HCT116 (cell line): Measurements from ENCODE around the gene SMARCA2. TPM values are rescaled to one million over a fixed set of nuclear protein-coding genes. Genes with fewer than 3 reads are reported as not detected.
A peak's percentile ranks its signal among the peaks of the same experiment; 100 is the strongest.

Source experiments
- ATAC-seq: fragments of 200-7000 bp; cut with Tn5 transposase; 2 replicates; pipeline ENCODE4 v1.9.1; 2020; ENCODE audit warnings: mild to moderate bottlenecking, moderate library complexity
- BruUV-seq: library from RNA; stranded (reverse); fragments of 400-500 nt; replicated peaks from 2 replicates; lab custom pipeline; 2021; lab: Mats Ljungman, UMichigan
- CTCF ChIA-PET: fragments of 300-600 bp; sonication (Branson Sonifier 250); formaldehyde crosslinking; loops from one replicate; lab custom pipeline; 2021; ENCODE audit warnings: antibody characterized with exemption; lab: Charles Lee
- POLR2A ChIA-PET: fragments of 300-600, 350-600 bp; sonication (Branson Sonifier 250); formaldehyde crosslinking; loops from one replicate; lab custom pipeline; 2021; ENCODE audit warnings: antibody characterized with exemption; lab: Charles Lee
- RAD21 ChIA-PET, 2 experiments: fragments of 300-600 bp; sonication (Branson Sonifier 250); formaldehyde crosslinking; loops; one replicate each; lab custom pipeline; 2023; ENCODE audit warnings: low total read pairs in 2 of 2; ENCODE audit not compliant: uncharacterized antibody in 2 of 2, unreplicated experiment in 2 of 2, low non-redundant PET in 1 of 2; lab: Charles Lee
- DNase-seq: peaks from one replicate; pipeline ENCODE4 v3.0.0-alpha.2; 2010; ENCODE audit warnings: low read depth, low spot score
- H2AFZ ChIP-seq: fragments of 200-600 bp; shearing (Covaris generic), sonication (generic); 2 replicates; pipeline ENCODE4 v1.6.1; 2017; ENCODE audit warnings: low read depth, mixed run types, mixed read lengths, antibody characterized with exemption, low read length; ENCODE audit not compliant: poor library complexity, severe bottlenecking
- H3K27ac ChIP-seq: 2 replicates; pipeline ENCODE4 v1.5.1; 2012; ENCODE audit warnings: low read depth, low read length
- H3K27me3 ChIP-seq: fragments of 200-600 bp; sonication (generic); 2 replicates; pipeline ENCODE4 v1.6.1; 2016; ENCODE audit warnings: mixed run types, low read length, mixed read lengths; ENCODE audit not compliant: insufficient read depth
- H3K36me3 ChIP-seq, 2 experiments: fragments of 200-500 bp in 1 of 2; fragments of 200-600 bp in 1 of 2; sonication (Bioruptor generic) in 1 of 2; sonication (generic) in 1 of 2; 2 replicates each; pipeline versions ENCODE4 v1.5.1 to v1.6.1; 2014 to 2016; ENCODE audit warnings: low read length in 2 of 2, inconsistent platforms in 1 of 2, mixed read lengths in 1 of 2, mixed run types in 1 of 2; ENCODE audit not compliant: insufficient read depth in 2 of 2, control insufficient read depth in 1 of 2
- H3K4me1 ChIP-seq, 2 experiments: fragments of 200-600 bp in 1 of 2; sonication (generic) in 1 of 2; 2 replicates each; pipeline versions ENCODE4 v1.5.1 to v1.6.1; 2012 to 2017; ENCODE audit warnings: low read length in 2 of 2, inconsistent platforms in 1 of 2, mild to moderate bottlenecking in 1 of 2, mixed read lengths in 1 of 2, mixed run types in 1 of 2, moderate library complexity in 1 of 2; ENCODE audit not compliant: insufficient read depth in 2 of 2, control insufficient read depth in 1 of 2
- H3K4me2 ChIP-seq: fragments of 200-600 bp; sonication (generic); 2 replicates; pipeline ENCODE4 v1.6.1; 2017; ENCODE audit warnings: mixed run types, low read length, mixed read lengths
- H3K4me3 ChIP-seq, 2 experiments: fragments of 200-600 bp in 1 of 2; sonication (generic) in 1 of 2; replicated peaks in 1 of 2; 2 replicates each; pipeline ENCODE4 v1.5.1; 2011 to 2016; ENCODE audit warnings: low read length in 2 of 2, control low read depth in 1 of 2, low read depth in 1 of 2, mild to moderate bottlenecking in 1 of 2, mixed read lengths in 1 of 2, mixed run types in 1 of 2
- H3K79me2 ChIP-seq: fragments of 200-600 bp; sonication (generic); 2 replicates; pipeline ENCODE4 v1.6.1; 2017; ENCODE audit warnings: mild to moderate bottlenecking, mixed run types, low read length, moderate library complexity, mixed read lengths; ENCODE audit not compliant: insufficient read depth
- H3K9ac ChIP-seq: fragments of 200-600 bp; sonication (generic); 2 replicates; pipeline ENCODE4 v1.6.1; 2016; ENCODE audit warnings: low read length, mixed read lengths
- H3K9me2 ChIP-seq: fragments of 200-600 bp; sonication (generic), shearing (Covaris generic); 2 replicates; pipeline ENCODE4 v1.6.1; 2017; ENCODE audit warnings: mixed run types, mild to moderate bottlenecking, moderate library complexity; ENCODE audit not compliant: insufficient read depth
- H3K9me3 ChIP-seq, 2 experiments: fragments of 200-500 bp in 1 of 2; fragments of 200-600 bp in 1 of 2; sonication (Bioruptor generic) in 1 of 2; sonication (generic) in 1 of 2; 2 replicates each; pipeline ENCODE4 v1.6.1; 2014 to 2017; ENCODE audit warnings: low read length in 2 of 2, mixed read lengths in 2 of 2, inconsistent platforms in 1 of 2, low read depth in 1 of 2, mild to moderate bottlenecking in 1 of 2, mixed run types in 1 of 2, moderate library complexity in 1 of 2; ENCODE audit not compliant: control insufficient read depth in 1 of 2, insufficient read depth in 1 of 2
- H4K20me1 ChIP-seq: fragments of 200-600 bp; sonication (generic), shearing (Covaris generic); 2 replicates; pipeline ENCODE4 v1.6.1; 2017; ENCODE audit warnings: mixed run types, mild to moderate bottlenecking, moderate library complexity; ENCODE audit not compliant: insufficient read depth
- EZH2 ChIP-seq: fragments of 200-600 bp; sonication (generic); IDR thresholded peaks from 2 replicates; pipeline ENCODE4 v1.6.1; 2017; ENCODE audit warnings: antibody characterized with exemption, mixed run types
- EZH2phosphoT487 ChIP-seq: fragments of 200-600 bp; IDR thresholded peaks from 2 replicates; pipeline ENCODE4 v1.6.1; 2018; ENCODE audit warnings: antibody characterized with exemption, borderline replicate concordance
- REST ChIP-seq: IDR thresholded peaks from 2 replicates; pipeline ENCODE4 v1.6.1; 2012; ENCODE audit warnings: low read depth
- TCF7L2 ChIP-seq: IDR thresholded peaks from 2 replicates; pipeline ENCODE4 v1.7.0; 2011; ENCODE audit warnings: borderline replicate concordance, inconsistent platforms; ENCODE audit not compliant: insufficient read depth, insufficient read length; ENCODE audit errors: extremely low read depth
- ZNF274 ChIP-seq: fragments of 200-500 bp; sonication (Bioruptor generic); IDR thresholded peaks from 2 replicates; pipeline ENCODE4 v1.6.1; 2014; ENCODE audit warnings: mild to moderate bottlenecking, low read depth, low read length, inconsistent platforms
- intact Hi-C: fragments of 100-400 bp; cut with micrococcal nuclease; formaldehyde crosslinking; loops from 2 replicates; pipeline ENCODE4 v1.10.0; 2022
- total RNA-seq: library from RNA; stranded (reverse); gene quantifications from one replicate; pipeline ENCODE4 v1.2.1, GENCODE V29; 2021; ENCODE audit not compliant: unreplicated experiment

Gene SMARCA2
- total RNA-seq, 1 experiment from 2014 or later = 14.7 TPM

DNA sequence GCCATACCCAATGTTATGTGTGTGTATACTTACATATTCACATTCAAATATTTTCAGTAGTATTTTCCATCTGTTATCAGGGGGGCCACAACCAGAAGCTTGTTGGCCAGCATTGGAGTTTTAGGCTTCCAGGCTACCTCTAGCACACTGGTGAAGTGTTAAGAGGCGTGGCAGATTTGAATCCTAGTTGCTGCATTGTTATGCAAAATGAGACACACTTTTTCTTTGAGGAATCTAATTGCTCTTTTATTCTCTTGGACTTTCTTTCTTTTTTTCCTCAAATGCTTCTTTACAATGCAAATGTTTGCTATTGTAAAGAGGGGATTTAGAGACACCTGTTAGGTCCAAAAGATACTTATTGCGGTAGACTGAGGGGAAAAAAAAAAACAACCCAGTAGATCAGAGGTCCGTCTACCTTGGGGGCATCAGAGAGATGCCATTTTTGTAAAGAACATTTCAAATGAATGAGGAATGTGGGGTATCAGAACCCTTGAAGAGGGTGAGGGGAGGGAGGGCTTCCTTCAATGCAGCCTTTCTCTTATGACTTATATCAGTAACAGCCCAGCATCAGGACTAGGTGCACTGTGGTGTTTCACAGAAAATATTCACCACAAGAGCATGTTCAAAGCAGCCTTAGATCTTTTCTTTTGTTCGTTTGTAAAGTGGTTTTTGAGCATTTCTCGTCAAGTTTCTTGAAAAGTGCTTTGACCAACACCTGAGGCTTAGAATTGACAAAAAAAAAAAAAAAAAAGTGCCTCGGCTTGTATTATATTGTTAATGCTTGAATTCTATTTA, 3.8 kb downstream of the SMARCA2 start:
- no peak overlapping the region for H2AFZ ChIP-seq
- no peaks in the 10 kb centered on the region for H4K20me1 ChIP-seq
- H3K79me2 ChIP-seq = no peaks in the 10 kb centered on the region
- no peak overlapping the region for H3K9ac ChIP-seq
- RAD21 ChIA-PET = no interaction called here
- no peak overlapping the region for H3K27ac ChIP-seq
- DNase-seq (no peak), ATAC-seq (no peak)
- H3K27me3 ChIP-seq = peaks cover 3% of the 10 kb centered on the region
- TSS peak; percentile 36 for BruUV-seq
- H3K36me3 ChIP-seq = no peaks in the 10 kb centered on the region
- H3K4me3 ChIP-seq = no peak overlapping the region
- intact Hi-C loops = loop anchor here (10.0 kb wide), 2 partner anchors 226 to 826 kb away; partner anchors contain the start of gene PUM3
- CTCF ChIA-PET = no interaction called here
- no peaks in the 10 kb centered on the region for H3K9me3 ChIP-seq
- no peak overlapping the region for H3K4me2 ChIP-seq
- peaks cover 8 to 23% of the 10 kb centered on the region in 2 experiments; a peak in 3 of 4 replicates for H3K4me1 ChIP-seq
- TF ChIP-seq EZH2phosphoT487 (no peak), ZNF274 (no peak)
- H3K9me2 ChIP-seq = no peaks in the 10 kb centered on the region
- POLR2A ChIA-PET = no interaction called here

DNA sequence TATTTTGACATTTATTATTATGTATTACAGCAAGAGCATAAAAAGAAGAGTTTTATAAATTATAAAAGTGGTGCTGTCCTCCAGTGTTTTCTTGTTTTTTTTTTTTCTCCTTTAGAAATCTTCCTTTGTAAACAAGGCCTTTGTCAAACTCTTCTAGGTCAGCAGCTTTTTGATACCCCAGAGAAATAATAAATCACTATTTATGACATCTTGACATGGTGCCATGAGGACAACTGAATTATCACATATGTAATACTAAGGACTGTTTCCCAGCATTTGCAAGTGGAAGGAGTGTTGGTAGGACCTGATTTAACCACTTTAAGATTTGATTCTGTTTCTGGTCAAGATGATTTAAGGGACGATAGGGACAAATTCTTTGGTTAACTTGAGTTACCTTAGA, 4.6 kb downstream of the SMARCA2 start:
- no peak overlapping the region for H3K4me2 ChIP-seq
- intact Hi-C loops = loop anchor here (10.0 kb wide), 2 partner anchors 225 to 825 kb away; partner anchors contain the start of gene PUM3
- no peaks in the 10 kb centered on the region for H3K79me2 ChIP-seq

More for the DNA sequence above, 4.6 kb downstream of the SMARCA2 start:
- H3K27me3 ChIP-seq = no peaks in the 10 kb centered on the region
- ChIA-PET POLR2A (no interaction called here), RAD21 (no interaction called here), CTCF (no interaction called here)
- peaks cover 6 to 17% of the 10 kb centered on the region in 2 experiments; a peak in 2 of 4 replicates for H3K4me1 ChIP-seq
- TF ChIP-seq REST (no peak), TCF7L2 (no peak), EZH2 (no peak)
- H4K20me1 ChIP-seq = no peaks in the 10 kb centered on the region
- no peak overlapping the region for H3K27ac ChIP-seq
- no peak overlapping the region for H2AFZ ChIP-seq
- no peaks in the 10 kb centered on the region for H3K9me3 ChIP-seq
- H3K4me3 ChIP-seq = no peak overlapping the region
- ATAC-seq (no peak), DNase-seq (no peak)
- no peak overlapping the region for H3K9ac ChIP-seq
- BruUV-seq = no TSS peak
- H3K36me3 ChIP-seq = no peaks in the 10 kb centered on the region
- H3K9me2 ChIP-seq = no peaks in the 10 kb centered on the region
